Fibroblast of lung (primary cell): Measurements from ENCODE around the gene AHCYL2. TPM values are rescaled to one million over a fixed set of nuclear protein-coding genes. Genes with fewer than 3 reads are reported as not detected.

Source experiments
- DNase-seq, 2 donors: peaks; one replicate each; pipeline versions ENCODE4 v3.0.0 to v3.0.0-alpha.2; 2010; ENCODE audit warnings: low read depth in 2 of 2
- H2AFZ ChIP-seq: 2 replicates; pipeline ENCODE4 v1.5.1; 2012; ENCODE audit warnings: low read length, control low read depth, inconsistent platforms
- H3K27ac ChIP-seq: 2 replicates; pipeline ENCODE4 v1.5.1; 2011; ENCODE audit warnings: low read length, control low read depth; ENCODE audit not compliant: insufficient read depth
- H3K27me3 ChIP-seq: 2 replicates; pipeline ENCODE4 v1.5.1; 2011; ENCODE audit warnings: mild to moderate bottlenecking, low read length; ENCODE audit not compliant: control insufficient read depth, insufficient read depth
- H3K36me3 ChIP-seq: 2 replicates; pipeline ENCODE4 v1.5.1; 2011; ENCODE audit warnings: low read length; ENCODE audit not compliant: control insufficient read depth, insufficient read depth
- H3K4me1 ChIP-seq: 2 replicates; pipeline ENCODE4 v1.5.1; 2011; ENCODE audit warnings: low read length; ENCODE audit not compliant: control insufficient read depth, insufficient read depth; ENCODE audit errors: extremely low read depth
- H3K4me2 ChIP-seq: 2 replicates; pipeline ENCODE4 v1.5.1; 2011; ENCODE audit warnings: low read length, control low read depth; ENCODE audit not compliant: insufficient read depth; ENCODE audit errors: extremely low read depth
- H3K4me3 ChIP-seq, 4 experiments: fragments of 200-600 bp in 1 of 4; sonication (generic) in 1 of 4; replicated peaks in 1 of 4; 2 replicates each; pipeline ENCODE4 v1.5.1; 2011 to 2016; ENCODE audit warnings: low read length in 4 of 4, low read depth in 3 of 4, mild to moderate bottlenecking in 3 of 4, control low read depth in 2 of 4, inconsistent platforms in 1 of 4, mixed read lengths in 1 of 4; ENCODE audit not compliant: insufficient read depth in 1 of 4; ENCODE audit errors: control extremely low read depth in 1 of 4
- H3K79me2 ChIP-seq: 2 replicates; pipeline ENCODE4 v1.5.1; 2012; ENCODE audit warnings: mild to moderate bottlenecking, low read length, inconsistent platforms; ENCODE audit not compliant: control insufficient read depth, insufficient read depth
- H3K9ac ChIP-seq: 2 replicates; pipeline ENCODE4 v1.5.1; 2011; ENCODE audit warnings: mild to moderate bottlenecking, low read length, control low read depth; ENCODE audit not compliant: insufficient read depth
- H3K9me3 ChIP-seq: 2 replicates; pipeline ENCODE4 v1.5.1; 2012; ENCODE audit warnings: low read depth, low read length; ENCODE audit not compliant: control insufficient read depth, insufficient read depth
- H4K20me1 ChIP-seq: 2 replicates; pipeline ENCODE4 v1.5.1; 2011; ENCODE audit warnings: low read length; ENCODE audit not compliant: control insufficient read depth, insufficient read depth; ENCODE audit errors: extremely low read depth
- EZH2 ChIP-seq: IDR thresholded peaks from 2 replicates; pipeline ENCODE4 v1.5.1; 2012; ENCODE audit warnings: low read length, control low read depth, mild to moderate bottlenecking; ENCODE audit errors: missing control alignments
- polyA plus RNA-seq, 2 donors: library from polyadenylated mRNA; depleted of rRNA in 1 of 2; stranded (reverse) in 1 of 2; unstranded in 1 of 2; fragments of >200 nt; gene quantifications; 2 replicates each; pipeline ENCODE4 v1.2.1, GENCODE V29; 2011 to 2012; ENCODE audit warnings: missing spikeins in 1 of 2
- total RNA-seq: library from RNA; depleted of rRNA; stranded (reverse); fragments of >200 nt; gene quantifications from 2 replicates; pipeline ENCODE4 v1.2.1, GENCODE V29; 2014
- TF ChIP-seq, protein P1 (sequence below), 2 donors: IDR thresholded peaks in 1 of 2; conservative IDR thresholded peaks in 1 of 2; 1 replicate in 1 of 2; 2 replicates in 1 of 2; pipeline ENCODE4 v1.5.1; 2011 to 2012; ENCODE audit warnings: low read length in 2 of 2, control low read depth in 1 of 2, inconsistent platforms in 1 of 2, low read depth in 1 of 2, mild to moderate bottlenecking in 1 of 2

The AHCYL2 gene
- total and polyA plus RNA-seq, 2 donors (not counting 1 experiment from before 2014, with no cell fraction given), result 8.7 to 11.9 TPM

DNA sequence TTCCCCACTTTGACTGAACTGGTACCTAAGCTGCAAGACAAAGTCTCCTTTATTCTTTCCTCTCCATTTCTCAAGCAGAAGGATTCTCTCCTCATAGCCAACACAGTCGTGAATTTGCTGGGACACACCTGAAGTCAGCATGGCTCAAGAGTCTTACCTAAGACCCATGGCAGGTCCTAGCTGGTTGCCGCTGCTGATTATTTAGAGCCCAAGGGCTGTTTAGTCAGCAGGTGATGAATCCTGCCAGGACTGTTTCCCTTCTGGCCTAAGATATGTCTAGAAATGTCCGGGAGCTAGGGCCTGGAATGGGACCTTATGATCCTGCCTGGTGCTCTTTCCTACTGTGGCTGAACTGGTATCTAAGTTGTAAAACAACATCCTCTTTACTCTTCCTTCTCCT is 82.8 kb downstream of the AHCYL2 start:
- TF ChIP-seq, protein P1, sequence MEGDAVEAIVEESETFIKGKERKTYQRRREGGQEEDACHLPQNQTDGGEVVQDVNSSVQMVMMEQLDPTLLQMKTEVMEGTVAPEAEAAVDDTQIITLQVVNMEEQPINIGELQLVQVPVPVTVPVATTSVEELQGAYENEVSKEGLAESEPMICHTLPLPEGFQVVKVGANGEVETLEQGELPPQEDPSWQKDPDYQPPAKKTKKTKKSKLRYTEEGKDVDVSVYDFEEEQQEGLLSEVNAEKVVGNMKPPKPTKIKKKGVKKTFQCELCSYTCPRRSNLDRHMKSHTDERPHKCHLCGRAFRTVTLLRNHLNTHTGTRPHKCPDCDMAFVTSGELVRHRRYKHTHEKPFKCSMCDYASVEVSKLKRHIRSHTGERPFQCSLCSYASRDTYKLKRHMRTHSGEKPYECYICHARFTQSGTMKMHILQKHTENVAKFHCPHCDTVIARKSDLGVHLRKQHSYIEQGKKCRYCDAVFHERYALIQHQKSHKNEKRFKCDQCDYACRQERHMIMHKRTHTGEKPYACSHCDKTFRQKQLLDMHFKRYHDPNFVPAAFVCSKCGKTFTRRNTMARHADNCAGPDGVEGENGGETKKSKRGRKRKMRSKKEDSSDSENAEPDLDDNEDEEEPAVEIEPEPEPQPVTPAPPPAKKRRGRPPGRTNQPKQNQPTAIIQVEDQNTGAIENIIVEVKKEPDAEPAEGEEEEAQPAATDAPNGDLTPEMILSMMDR (conservative IDR thresholded peaks at IDR 0.05 in 1 of 2, IDR thresholded peaks at IDR 0.05 in 1 of 2; ENCODE audit: low read depth in 1 of 2, low read length in 2 of 2), result no peak
- no peak for TF ChIP-seq EZH2
- Histone ChIP-seq H3K4me2 (no peak overlapping the region), H3K4me3 (no peak overlapping the region), H3K9me3 (no peaks in the 10 kb centered on the region), H4K20me1 (no peaks in the 10 kb centered on the region), H3K4me1 (no peaks in the 10 kb centered on the region), H2AFZ (no peak overlapping the region), H3K27me3 (no peaks in the 10 kb centered on the region), H3K27ac (no peak overlapping the region), H3K36me3 (no peaks in the 10 kb centered on the region), H3K79me2 (no peaks in the 10 kb centered on the region), H3K9ac (no peak overlapping the region)
- no peak for DNase-seq

DNA sequence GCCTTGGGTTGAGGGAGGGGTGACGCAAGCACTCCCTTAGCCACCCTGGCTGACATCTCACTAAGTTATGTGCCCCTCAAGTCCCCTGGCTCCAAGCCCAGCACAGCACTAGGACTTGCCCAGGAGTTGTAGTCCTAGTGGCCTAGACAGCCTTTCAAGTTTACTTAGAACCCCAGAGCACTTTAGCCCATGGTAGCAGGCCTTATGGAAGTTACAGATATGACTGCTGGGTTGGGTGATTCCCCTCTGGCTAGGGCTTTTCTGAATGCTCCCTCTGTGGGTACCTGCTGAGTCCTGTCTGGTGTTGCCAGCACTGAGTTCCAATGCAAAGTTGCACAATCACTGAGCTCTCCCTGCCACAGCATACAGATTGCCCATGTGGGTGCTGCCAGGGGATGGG is 83.2 kb downstream of the AHCYL2 start:
- Histone ChIP-seq H2AFZ (no peak overlapping the region), H3K9me3 (no peaks in the 10 kb centered on the region), H3K4me1 (no peaks in the 10 kb centered on the region), H3K4me2 (no peak overlapping the region), H3K79me2 (no peaks in the 10 kb centered on the region), H3K9ac (no peak overlapping the region), H3K36me3 (no peaks in the 10 kb centered on the region), H3K27me3 (no peaks in the 10 kb centered on the region), H4K20me1 (no peaks in the 10 kb centered on the region), H3K4me3 (no peak overlapping the region), H3K27ac (no peak overlapping the region)
- TF ChIP-seq, protein P1 (conservative IDR thresholded peaks at IDR 0.05 in 1 of 2, IDR thresholded peaks at IDR 0.05 in 1 of 2; ENCODE audit: low read depth in 1 of 2, low read length in 2 of 2), result no peak
- no peak for TF ChIP-seq EZH2
- peak; percentile 68 for DNase-seq

- Histone ChIP-seq H2AFZ (no peak overlapping the region), H3K4me2 (no peak overlapping the region), H3K27ac (no peak overlapping the region), H3K9me3 (no peaks in the 10 kb centered on the region), H3K36me3 (no peaks in the 10 kb centered on the region), H4K20me1 (no peaks in the 10 kb centered on the region), H3K4me1 (no peaks in the 10 kb centered on the region), H3K27me3 (no peaks in the 10 kb centered on the region), H3K9ac (no peak overlapping the region), H3K79me2 (no peaks in the 10 kb centered on the region), H3K4me3 (no peak overlapping the region)
- TF ChIP-seq, protein P1 (conservative IDR thresholded peaks at IDR 0.05 in 1 of 2, IDR thresholded peaks at IDR 0.05 in 1 of 2; ENCODE audit: low read depth in 1 of 2, low read length in 2 of 2), result no peak
- no peak for TF ChIP-seq EZH2
- no peak for DNase-seq
Observed at GRCh38 chr7:129311429-129311828, 86.6 kb downstream of the AHCYL2 start.
